ENCODE measurements around the gene BCL2L15. TPM values are rescaled to one million over a fixed set of nuclear protein-coding genes. Genes with fewer than 3 reads are reported as not detected.

BCL2L15 gene
- total RNA-seq, 1 donor from 2014 or later, result 0.04 TPM

DNA sequence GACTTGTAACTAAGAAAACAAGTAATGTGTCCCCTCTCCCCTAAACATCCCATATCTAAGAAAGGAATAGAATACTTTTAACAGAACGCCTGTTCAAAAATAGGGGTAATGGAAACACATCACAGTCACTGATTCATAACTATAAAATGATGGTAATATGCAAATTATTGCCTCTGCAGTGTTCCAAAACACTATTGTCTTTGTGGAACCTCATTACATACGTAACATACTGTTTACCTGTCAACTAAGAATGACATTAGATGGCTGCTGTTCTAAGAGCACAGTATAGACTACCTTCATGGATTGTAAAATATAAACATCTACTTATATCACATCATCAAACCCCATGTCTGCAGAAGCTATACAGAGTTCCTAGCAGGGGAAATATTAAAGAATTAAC, 3.4 kb upstream of the BCL2L15 start:
- Mint-ChIP-seq H3K9me3 (no peaks in the 10 kb centered on the region), H3K4me3 (no peak overlapping the region), H3K4me1 (peaks cover 3% of the 10 kb centered on the region), H3K36me3 (peaks cover 4% of the 10 kb centered on the region), H3K27me3 (ENCODE audit: insufficient read depth, low read depth) (no peaks in the 10 kb centered on the region), H3K27ac (no peak overlapping the region)
- Histone ChIP-seq H3K27me3 (no peaks in the 10 kb centered on the region), H3K9me3 (ENCODE audit: low read depth) (no peaks in the 10 kb centered on the region), H3K36me3 (no peaks in the 10 kb centered on the region), H3K9ac (no peak overlapping the region), H2AFZ (replicated peaks) (no peak overlapping the region), H3K4me1 (no peaks in the 10 kb centered on the region), H3K4me3 (no peak overlapping the region), H3K79me2 (ENCODE audit: low read depth) (no peaks in the 10 kb centered on the region), H3K27ac (no peak overlapping the region), H3F3A (ENCODE audit: low read depth) (no peaks in the 10 kb centered on the region), H3K4me2 (no peak overlapping the region), H4K20me1 (ENCODE audit: low read depth) (no peaks in the 10 kb centered on the region)
- no peak for TF ChIP-seq EZH2 (IDR thresholded peaks at IDR 0.05)
- TF ChIP-seq, protein P1, sequence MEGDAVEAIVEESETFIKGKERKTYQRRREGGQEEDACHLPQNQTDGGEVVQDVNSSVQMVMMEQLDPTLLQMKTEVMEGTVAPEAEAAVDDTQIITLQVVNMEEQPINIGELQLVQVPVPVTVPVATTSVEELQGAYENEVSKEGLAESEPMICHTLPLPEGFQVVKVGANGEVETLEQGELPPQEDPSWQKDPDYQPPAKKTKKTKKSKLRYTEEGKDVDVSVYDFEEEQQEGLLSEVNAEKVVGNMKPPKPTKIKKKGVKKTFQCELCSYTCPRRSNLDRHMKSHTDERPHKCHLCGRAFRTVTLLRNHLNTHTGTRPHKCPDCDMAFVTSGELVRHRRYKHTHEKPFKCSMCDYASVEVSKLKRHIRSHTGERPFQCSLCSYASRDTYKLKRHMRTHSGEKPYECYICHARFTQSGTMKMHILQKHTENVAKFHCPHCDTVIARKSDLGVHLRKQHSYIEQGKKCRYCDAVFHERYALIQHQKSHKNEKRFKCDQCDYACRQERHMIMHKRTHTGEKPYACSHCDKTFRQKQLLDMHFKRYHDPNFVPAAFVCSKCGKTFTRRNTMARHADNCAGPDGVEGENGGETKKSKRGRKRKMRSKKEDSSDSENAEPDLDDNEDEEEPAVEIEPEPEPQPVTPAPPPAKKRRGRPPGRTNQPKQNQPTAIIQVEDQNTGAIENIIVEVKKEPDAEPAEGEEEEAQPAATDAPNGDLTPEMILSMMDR (IDR thresholded peaks at IDR 0.05), result no peak
- TF ChIP-seq EZH2phosphoT487 (IDR thresholded peaks at IDR 0.05), result no peak
- no peak for DNase-seq (ENCODE audit: low spot score)

GRCh38 chr1:113886417-113887401, 672 bp downstream of the BCL2L15 start:
- no peak for DNase-seq (ENCODE audit: low spot score)
- H3K4me3 Mint-ChIP-seq, result no peak overlapping the region
- Histone ChIP-seq H2AFZ (replicated peaks) (no peak overlapping the region), H3K27me3 (no peaks in the 10 kb centered on the region), H3F3A (ENCODE audit: low read depth) (no peaks in the 10 kb centered on the region), H3K4me2 (no peak overlapping the region), H3K4me3 (no peak overlapping the region), H3K4me1 (peaks cover under 1% of the 10 kb centered on the region), H3K36me3 (no peaks in the 10 kb centered on the region), H3K9me3 (ENCODE audit: low read depth) (no peaks in the 10 kb centered on the region), H3K27ac (no peak overlapping the region), H3K9ac (no peak overlapping the region), H4K20me1 (ENCODE audit: low read depth) (no peaks in the 10 kb centered on the region), H3K79me2 (ENCODE audit: low read depth) (no peaks in the 10 kb centered on the region)
- no peaks in the 10 kb centered on the region for H3K9me3 Mint-ChIP-seq
- TF ChIP-seq EZH2phosphoT487 (IDR thresholded peaks at IDR 0.05), result no peak
- TF ChIP-seq EZH2 (IDR thresholded peaks at IDR 0.05), result no peak
- TF ChIP-seq, protein P1 (IDR thresholded peaks at IDR 0.05), result no peak
- no peaks in the 10 kb centered on the region for H3K36me3 Mint-ChIP-seq
- no peaks in the 10 kb centered on the region for H3K27me3 Mint-ChIP-seq (ENCODE audit: insufficient read depth, low read depth)
- no peak overlapping the region for H3K27ac Mint-ChIP-seq
- H3K4me1 Mint-ChIP-seq, result peaks cover 3% of the 10 kb centered on the region

DNA sequence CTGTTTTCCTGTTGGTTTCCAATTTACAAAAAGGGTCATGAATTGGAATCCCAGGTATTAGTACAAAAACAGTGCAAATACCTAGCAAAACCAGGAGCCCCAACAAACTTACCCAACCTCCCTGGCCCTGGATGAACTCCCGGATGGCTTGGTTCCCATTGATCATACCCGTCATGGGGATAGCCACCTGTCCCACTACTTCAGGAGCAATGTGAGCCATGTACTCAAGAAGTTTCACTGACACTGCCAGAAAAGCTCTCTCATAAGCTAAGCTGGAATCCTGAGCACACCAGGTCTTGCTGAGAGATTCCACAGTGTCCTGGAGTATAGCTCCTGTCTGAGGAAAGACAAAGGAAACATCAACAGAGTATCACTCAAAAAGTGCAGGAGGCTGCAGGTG, 5.7 kb downstream of the BCL2L15 start:
- H3K9me3 ChIP-seq (ENCODE audit: low read depth), result no peaks in the 10 kb centered on the region
- peaks cover 8% of the 10 kb centered on the region for H3F3A ChIP-seq (ENCODE audit: low read depth)
- H3K79me2 ChIP-seq (ENCODE audit: low read depth), result no peaks in the 10 kb centered on the region
- H3K4me2 ChIP-seq, result no peak overlapping the region
- Mint-ChIP-seq H3K27ac (no peak overlapping the region), H3K27me3 (ENCODE audit: insufficient read depth, low read depth) (no peaks in the 10 kb centered on the region), H3K4me1 (no peaks in the 10 kb centered on the region), H3K9me3 (no peaks in the 10 kb centered on the region), H3K36me3 (no peaks in the 10 kb centered on the region), H3K4me3 (no peak overlapping the region)
- TF ChIP-seq, protein P1 (IDR thresholded peaks at IDR 0.05), result no peak
- no peak for TF ChIP-seq EZH2phosphoT487 (IDR thresholded peaks at IDR 0.05)
- TF ChIP-seq EZH2 (IDR thresholded peaks at IDR 0.05), result no peak
- H3K27ac ChIP-seq, result no peak overlapping the region
- no peak for DNase-seq (ENCODE audit: low spot score)
- H2AFZ ChIP-seq (replicated peaks), result peak overlapping the region; percentile 97
- no peaks in the 10 kb centered on the region for H4K20me1 ChIP-seq (ENCODE audit: low read depth)
- no peaks in the 10 kb centered on the region for H3K27me3 ChIP-seq
- H3K36me3 ChIP-seq, result no peaks in the 10 kb centered on the region
- peaks cover 14% of the 10 kb centered on the region for H3K4me1 ChIP-seq
- no peak overlapping the region for H3K4me3 ChIP-seq
- H3K9ac ChIP-seq, result no peak overlapping the region
